ENCODE results near the gene PCDHGB3. TPM values are rescaled to one million over a fixed set of nuclear protein-coding genes. Genes with fewer than 3 reads are reported as not detected.

The PCDHGB3 gene
- total and polyA plus RNA-seq, 9 of the 15 experiments (the other 6 are each of a cell fraction or from before 2014, with no cell fraction given), result 0.05 to 0.19 (median 0.11) TPM; not detected in 2

DNA sequence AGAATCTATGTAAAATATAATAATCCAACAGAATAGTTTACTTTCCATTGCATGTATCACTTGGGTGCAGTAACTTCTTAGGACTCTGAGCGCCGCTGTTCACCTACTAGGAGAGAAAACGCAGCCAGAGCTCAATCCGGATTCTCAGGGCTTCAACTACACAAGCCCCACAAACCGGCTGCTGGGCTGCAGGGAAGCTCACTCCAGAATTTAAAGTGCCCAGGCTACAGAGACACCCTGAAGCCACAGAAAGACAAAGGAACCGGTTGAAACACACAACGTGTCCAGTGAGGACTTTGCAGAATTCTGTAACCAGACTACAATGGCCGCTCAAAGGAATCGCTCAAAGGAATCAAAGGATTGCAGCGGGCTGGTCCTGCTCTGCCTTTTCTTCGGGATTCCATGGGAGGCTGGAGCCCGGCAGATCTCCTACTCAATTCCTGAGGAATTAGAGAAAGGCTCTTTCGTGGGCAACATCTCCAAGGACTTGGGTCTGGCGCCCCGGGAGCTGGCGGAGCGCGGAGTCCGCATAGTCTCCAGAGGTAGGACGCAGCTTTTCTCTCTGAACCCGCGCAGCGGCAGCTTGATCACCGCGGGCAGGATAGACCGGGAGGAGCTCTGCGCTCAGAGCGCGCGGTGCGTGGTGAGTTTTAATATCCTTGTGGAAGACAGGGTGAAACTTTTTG is 43.0 kb downstream of the PCDHGB3 start, which contains the start of gene PCDHGA10:
TSS of gene PCDHGA10 (plus strand) at position 134 of the 686 bp plus-strand sequence. CDS start at position 323, 189 bp downstream.
- DNase-seq (ENCODE audit: extremely low read depth in 1 of 4, low spot score in 3 of 4), result peak; percentile 49 to 61 (median 54)

More for the DNA sequence above, 43.0 kb downstream of the PCDHGB3 start, which contains the start of gene PCDHGA10:
- ATAC-seq (peak; percentile 91), FAIRE-seq (peak; percentile 70)
- Histone ChIP-seq H3K4me3 (peak within 1 kb of the TSS; percentile 21), H3K27me3 (ENCODE audit: control insufficient read depth in 2 of 2, insufficient read depth in 2 of 2, low read length in 2 of 2) (peaks cover 7 to 33% of the 10 kb centered on the region in 2 experiments; a peak in 4 of 5 replicates), H4K20me1 (replicated peaks; ENCODE audit: control insufficient read depth, insufficient read depth, low read length) (no peaks in the 10 kb centered on the region), H3K36me3 (ENCODE audit: control insufficient read depth, insufficient read depth, low read length) (no peaks in the 10 kb centered on the region), H2AFZ (ENCODE audit: low read depth, low read length) (peak within 1 kb of the TSS; percentile 69), H3K4me2 (ENCODE audit: insufficient read depth, low read length) (peak within 1 kb of the TSS; percentile 59), H3K27ac (ENCODE audit: extremely low read depth, low read depth, low read length) (no peak within 1 kb of the TSS), H3K9ac (ENCODE audit: insufficient read depth in 1 of 2, low read depth in 2 of 2, low read length in 2 of 2) (peak within 1 kb of the TSS in 1 of 2 experiments; percentile 48; a peak in 2 of 4 replicates), H3K4me1 (replicated peaks in 1 of 2; ENCODE audit: control insufficient read depth in 2 of 2, insufficient read depth in 2 of 2, low read length in 2 of 2) (peaks cover 0 to 27% of the 10 kb centered on the region in 2 experiments; a peak in 2 of 5 replicates), H3K79me2 (ENCODE audit: control insufficient read depth, insufficient read depth, low read length) (no peaks in the 10 kb centered on the region), H3K9me1 (ENCODE audit: control insufficient read depth, insufficient read depth, low read length) (no peaks in the 10 kb centered on the region), H3K9me3 (replicated peaks; ENCODE audit: control insufficient read depth, insufficient read depth, low read depth, low read length) (no peaks in the 10 kb centered on the region; the same call in 1 of the 2 replicates)
- intact Hi-C loops (cut with micrococcal nuclease), result loop anchor here (5.0 kb wide), 1 partner anchor 109 kb away; no protein-coding TSS in a partner anchor
- 17% methylated on average over 25 of the region's 31 CpGs for WGBS (ENCODE audit: insufficient coverage, low coverage, missing lambda C conversion rate)
- in situ Hi-C loops (cut with MboI), result no loop called here
- ChIA-PET CTCF (ENCODE audit: low intra/inter-chr PET ratio) (interaction anchor here (0.5 to 1.5 kb wide), 6 partner anchors 8 to 401 kb away, joined by 3 to 4 read pairs (median 3); partner anchors contain the start of genes PCDHGA11 and PCDHGA2), POLR2A (interaction anchor here (0.8 to 1.9 kb wide), 3 partner anchors 9 to 263 kb away, joined by 4 to 7 read pairs (median 4); partner anchors contain the start of gene PCDHGA11)
- no peak for TF ChIP-seq HOXB6 (CRISPR knock-in tag; IDR thresholded peaks at IDR 0.05; ENCODE audit: borderline replicate concordance)
- TF ChIP-seq NRF1 (conservative IDR thresholded peaks at IDR 0.05 in 1 of 2, IDR thresholded peaks at IDR 0.05 in 1 of 2), result peak; percentile 33 to 37; a peak in 2 of 4 replicates
- TF ChIP-seq RAD21 (CRISPR knock-in tag; conservative IDR thresholded peaks at IDR 0.05 in 1 of 2, IDR thresholded peaks at IDR 0.05 in 1 of 2), result peak; percentile 34 to 66
- no peak for TF ChIP-seq ZFX (CRISPR knock-in tag; IDR thresholded peaks at IDR 0.05)
- TF ChIP-seq MAX (CRISPR knock-in tag; IDR thresholded peaks at IDR 0.05), result no peak
- TF ChIP-seq ZFP1 (CRISPR knock-in tag; IDR thresholded peaks at IDR 0.05), result no peak
- TF ChIP-seq, protein P1, sequence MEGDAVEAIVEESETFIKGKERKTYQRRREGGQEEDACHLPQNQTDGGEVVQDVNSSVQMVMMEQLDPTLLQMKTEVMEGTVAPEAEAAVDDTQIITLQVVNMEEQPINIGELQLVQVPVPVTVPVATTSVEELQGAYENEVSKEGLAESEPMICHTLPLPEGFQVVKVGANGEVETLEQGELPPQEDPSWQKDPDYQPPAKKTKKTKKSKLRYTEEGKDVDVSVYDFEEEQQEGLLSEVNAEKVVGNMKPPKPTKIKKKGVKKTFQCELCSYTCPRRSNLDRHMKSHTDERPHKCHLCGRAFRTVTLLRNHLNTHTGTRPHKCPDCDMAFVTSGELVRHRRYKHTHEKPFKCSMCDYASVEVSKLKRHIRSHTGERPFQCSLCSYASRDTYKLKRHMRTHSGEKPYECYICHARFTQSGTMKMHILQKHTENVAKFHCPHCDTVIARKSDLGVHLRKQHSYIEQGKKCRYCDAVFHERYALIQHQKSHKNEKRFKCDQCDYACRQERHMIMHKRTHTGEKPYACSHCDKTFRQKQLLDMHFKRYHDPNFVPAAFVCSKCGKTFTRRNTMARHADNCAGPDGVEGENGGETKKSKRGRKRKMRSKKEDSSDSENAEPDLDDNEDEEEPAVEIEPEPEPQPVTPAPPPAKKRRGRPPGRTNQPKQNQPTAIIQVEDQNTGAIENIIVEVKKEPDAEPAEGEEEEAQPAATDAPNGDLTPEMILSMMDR (IDR thresholded peaks at IDR 0.05 in 2 of 3, conservative IDR thresholded peaks at IDR 0.05 in 1 of 3; ENCODE audit: insufficient read depth in 2 of 3, low read depth in 1 of 3, low read length in 3 of 3), result peak; percentile 66 to 78 (median 72)
- peak; percentile 95 for TF ChIP-seq ZSCAN29 (IDR thresholded peaks at IDR 0.05)
- TF ChIP-seq PHB (CRISPR knock-in tag; IDR thresholded peaks at IDR 0.05), result no peak
- no peak for TF ChIP-seq ELF1 (tag; IDR thresholded peaks at IDR 0.05)
- TF ChIP-seq, protein P2, sequence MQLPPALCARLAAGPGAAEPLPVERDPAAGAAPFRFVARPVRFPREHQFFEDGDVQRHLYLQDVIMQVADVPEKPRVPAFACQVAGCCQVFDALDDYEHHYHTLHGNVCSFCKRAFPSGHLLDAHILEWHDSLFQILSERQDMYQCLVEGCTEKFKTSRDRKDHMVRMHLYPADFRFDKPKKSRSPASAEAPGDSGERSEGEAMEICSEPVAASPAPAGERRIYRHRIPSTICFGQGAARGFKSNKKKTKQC (CRISPR knock-in tag; IDR thresholded peaks at IDR 0.05), result no peak
- no TSS peak for BruUV-seq (replicated peaks)

All from K562 (cell line).